Stimulated activated CD8-positive, alpha-beta memory T cell treated with anti-CD3 and anti-CD28 coated beads, Interleukin-4, amount 100 ng/mL, for 24 hours (primary cell): ENCODE data around the gene HIVEP1.

Experiments
- DNase-seq: peaks from one replicate; pipeline ENCODE4 v3.0.0-alpha.2; 2020; ENCODE audit warnings: low read depth

Gene HIVEP1

GRCh38 chr6:12012038-12012557 lies at the start of gene HIVEP1:
Gene HIVEP1 (plus strand): TSS chr6:12012312. CDS start chr6:12015629, 3,317 bp downstream.
- peak; percentile 6 for DNase-seq

DNA sequence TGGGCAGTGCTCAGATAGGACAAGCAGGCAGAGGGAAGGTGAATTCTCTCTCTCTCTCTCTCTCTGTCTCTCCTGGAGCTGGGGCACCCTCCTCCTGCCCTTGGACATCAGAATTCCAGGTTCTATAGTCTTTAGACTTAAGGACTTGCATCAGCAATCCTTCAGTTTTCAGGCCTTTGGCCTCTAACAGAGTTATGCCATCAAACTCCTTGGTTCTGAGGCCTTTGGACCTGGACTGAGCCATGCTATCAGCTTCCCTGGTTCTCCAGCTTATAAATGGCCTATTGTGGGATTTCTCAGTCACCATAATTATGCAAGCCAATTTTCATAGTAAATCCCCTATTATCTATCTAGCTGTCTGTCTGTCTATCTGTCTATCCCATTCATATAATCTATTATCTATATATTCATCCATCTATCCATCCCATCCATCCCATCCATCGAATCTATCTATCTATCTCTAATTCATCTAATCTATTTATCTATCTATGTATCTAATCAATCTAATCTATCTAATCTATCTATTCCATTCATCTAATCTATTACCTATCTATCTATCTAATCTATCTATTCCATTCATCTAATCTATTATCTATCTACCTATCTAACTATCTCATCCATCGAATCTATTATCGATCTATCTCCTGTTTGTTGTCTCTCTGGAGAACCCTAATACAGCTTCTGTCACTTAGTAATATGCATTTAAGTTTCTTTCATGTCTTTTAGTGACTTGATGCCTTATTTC lies 48.2 kb upstream of the HIVEP1 start:
- no peak for DNase-seq

DNA sequence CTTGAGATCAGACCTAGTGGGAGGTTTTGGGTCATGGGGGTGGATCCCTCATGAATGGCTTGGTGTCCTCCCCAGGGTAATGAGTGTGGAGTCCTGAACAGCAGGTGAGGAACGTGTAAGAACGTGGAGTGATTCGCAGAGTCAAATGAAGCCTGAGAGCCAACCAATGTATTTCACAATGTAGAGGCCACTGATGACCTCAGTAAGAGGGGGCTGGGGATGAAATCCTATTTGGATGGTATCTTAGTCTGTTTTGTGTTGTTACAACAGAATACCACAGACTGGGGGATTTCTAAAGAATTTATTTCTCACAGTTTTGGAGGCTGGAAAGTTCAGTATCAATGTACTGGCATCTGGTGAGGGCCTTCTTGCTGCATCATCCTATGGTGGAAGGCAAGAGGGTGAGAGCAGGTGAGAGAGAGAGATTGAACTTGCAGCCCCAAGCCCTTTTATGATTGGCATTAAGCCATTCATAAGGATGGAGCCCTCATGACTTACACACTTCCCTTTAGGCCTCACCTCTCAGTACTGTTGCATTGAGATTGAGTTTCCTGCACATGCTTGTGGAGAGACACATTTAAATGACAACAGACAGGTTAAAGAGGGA lies 47.3 kb upstream of the HIVEP1 start:
- DNase-seq = no peak

- DNase-seq = no peak
These were observed 46.6 kb upstream of the HIVEP1 start for GRCh38 chr6:11965499-11965898.

- DNase-seq = no peak
These were observed 43.8 kb upstream of the HIVEP1 start for GRCh38 chr6:11968241-11968806.

GRCh38 chr6:11969092-11969491 lies 43.0 kb upstream of the HIVEP1 start:
- DNase-seq = no peak

DNA sequence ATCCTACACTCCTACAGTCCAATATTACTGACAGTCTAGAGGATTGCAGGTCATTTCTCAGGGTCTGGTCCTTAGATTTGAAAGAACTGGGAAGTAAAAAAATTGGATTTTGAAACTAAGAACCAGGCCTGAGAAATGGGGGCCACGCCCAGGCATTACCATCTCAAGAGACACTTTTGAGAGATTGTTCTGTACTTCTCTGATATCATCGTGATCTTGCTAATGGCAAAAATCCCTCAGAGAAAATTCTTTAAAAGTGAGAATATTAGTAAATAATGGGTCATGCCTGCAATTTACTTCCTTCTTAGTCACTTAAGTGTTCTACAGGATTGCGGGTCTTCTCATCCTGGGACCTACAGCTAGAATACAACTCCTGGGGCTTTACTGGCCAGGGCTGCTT lies 42.0 kb upstream of the HIVEP1 start:
- DNase-seq = no peak

- DNase-seq = no peak
These were observed 41.0 kb upstream of the HIVEP1 start for GRCh38 chr6:11971154-11971553.

DNA sequence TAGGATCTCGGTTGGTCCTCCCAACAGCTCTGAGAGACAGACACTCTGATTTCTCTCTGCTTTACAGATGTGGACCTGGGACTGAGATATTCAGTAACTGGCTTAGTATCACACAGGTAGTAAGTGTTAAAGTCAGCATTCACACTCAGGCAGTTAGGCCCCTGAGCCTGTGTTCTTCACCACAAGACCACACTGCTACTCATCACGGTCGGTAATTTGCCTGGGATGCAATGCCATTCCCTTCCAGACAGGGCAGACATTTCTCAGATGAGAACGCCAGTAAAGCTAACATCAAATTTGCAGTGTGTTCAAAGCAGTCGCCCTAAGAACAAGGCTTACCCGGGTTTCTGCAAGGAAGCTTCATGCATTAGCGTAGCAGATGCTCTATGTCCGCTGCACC lies 39.8 kb upstream of the HIVEP1 start:
- no peak for DNase-seq

DNA sequence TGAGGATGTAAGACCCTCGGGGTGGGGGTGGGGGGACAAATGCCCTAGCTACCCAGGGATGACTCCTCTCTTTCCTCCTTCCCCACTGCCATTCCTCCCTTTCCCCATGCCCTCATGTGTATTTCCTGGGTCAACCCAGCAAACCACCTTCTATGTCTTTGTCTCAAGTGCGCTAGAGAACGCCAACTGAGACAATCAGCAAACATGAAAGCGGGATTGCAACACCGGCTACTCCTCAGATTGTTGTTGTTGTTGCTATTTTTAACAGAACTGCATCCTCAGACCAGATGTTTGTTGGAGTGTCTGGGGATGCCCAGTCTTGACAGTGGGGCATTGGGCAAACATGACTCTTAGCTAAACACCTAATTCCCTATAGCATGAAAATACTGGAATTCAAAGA lies 39.3 kb upstream of the HIVEP1 start:
- DNase-seq = no peak

- DNase-seq = no peak
These were observed 38.9 kb upstream of the HIVEP1 start for GRCh38 chr6:11973238-11973637.

- no peak for DNase-seq
These were observed 38.0 kb upstream of the HIVEP1 start for GRCh38 chr6:11974089-11974488.

DNA sequence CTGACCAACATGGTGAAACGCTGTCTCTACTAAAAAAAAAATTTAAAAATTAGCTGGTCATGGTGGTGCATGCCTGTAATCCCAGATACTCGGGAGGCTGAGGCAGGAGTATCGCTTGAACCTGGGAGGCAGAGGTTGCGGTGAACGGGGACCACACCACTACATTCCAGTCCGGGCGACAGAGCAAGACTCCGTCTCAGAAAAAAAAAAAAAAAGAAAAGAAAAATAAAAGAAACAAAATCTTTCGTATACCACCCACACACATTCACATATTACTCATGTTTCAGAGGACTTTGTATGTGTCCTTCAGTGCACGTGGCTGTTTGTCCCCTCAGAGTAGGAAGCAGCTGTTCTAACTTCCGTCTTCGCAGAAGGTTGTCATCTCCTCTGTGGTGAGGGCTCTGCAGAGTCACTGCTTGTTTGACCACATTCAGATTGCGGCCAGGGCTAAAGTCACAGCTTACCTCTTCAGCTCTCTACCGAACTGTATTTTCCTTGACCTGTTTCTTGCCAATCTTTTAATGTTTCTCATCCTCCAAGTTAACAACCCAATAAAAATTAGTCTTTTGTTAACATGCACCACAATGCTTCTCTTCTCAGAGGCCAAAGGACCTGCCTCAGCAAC lies 36.6 kb upstream of the HIVEP1 start:
- peak; percentile 9 for DNase-seq

- DNase-seq = no peak
These were observed 35.6 kb upstream of the HIVEP1 start for GRCh38 chr6:11976489-11976888.

DNA sequence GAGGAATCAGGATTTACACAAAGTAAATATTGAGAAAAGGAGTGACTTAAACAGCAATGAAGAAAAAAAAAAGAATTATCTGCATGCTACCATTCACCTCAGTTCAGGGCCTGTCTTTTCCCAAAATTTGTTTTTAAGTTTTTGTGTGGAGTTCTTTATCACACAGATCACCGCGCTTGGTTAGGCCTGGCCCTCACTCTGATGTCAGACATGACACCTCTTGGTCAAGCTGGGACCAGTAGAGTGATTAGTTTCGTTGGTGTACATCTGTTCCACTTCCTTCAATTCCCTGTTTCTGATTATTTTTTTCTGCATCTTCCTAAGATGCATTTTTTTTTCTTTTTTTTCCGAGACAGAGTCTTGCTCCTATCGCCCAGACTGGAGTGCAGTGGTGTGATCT lies 34.9 kb upstream of the HIVEP1 start:
- DNase-seq = no peak

DNA sequence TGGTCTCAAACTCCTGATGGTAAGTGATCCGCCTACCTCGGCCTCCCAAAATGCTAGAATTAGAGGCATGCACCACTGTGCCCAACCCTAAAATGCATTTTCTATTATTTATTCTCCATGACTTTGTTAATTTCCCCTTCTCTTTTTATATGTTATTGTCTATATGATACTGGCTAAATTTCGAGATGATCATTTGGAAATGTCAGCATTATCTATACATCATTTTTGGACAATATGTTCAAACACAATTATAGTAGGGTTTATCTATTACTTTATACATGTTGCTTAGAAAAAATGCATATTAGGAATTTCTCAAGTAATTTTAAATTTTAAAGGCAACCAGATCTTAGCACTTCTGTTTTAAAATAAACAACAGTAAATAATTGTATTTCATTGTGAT lies 34.4 kb upstream of the HIVEP1 start:
- DNase-seq = no peak

GRCh38 chr6:11978169-11978987 lies 33.7 kb upstream of the HIVEP1 start:
- DNase-seq = no peak

- no peak for DNase-seq
These were observed 32.2 kb upstream of the HIVEP1 start for GRCh38 chr6:11979866-11980265.

DNA sequence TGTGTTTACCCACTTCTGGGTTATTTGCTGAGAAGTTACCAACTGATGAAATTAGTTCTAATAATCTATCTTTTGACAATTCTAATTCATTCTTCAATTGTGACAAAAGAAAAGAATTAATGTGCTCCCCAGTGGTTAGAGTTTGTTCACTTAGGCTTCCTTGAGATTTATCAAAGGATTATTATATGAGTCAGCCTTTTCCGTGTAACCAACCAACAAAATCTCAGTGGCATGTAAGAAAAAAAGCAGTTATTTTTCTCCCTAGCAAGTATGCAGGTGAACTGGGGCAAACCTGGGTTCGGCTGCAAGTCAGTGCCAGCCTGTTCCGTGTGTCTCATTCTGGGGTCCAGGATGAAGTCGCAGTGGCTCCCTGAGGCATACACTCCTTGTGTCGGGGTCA lies 28.8 kb upstream of the HIVEP1 start:
- no peak for DNase-seq

DNA sequence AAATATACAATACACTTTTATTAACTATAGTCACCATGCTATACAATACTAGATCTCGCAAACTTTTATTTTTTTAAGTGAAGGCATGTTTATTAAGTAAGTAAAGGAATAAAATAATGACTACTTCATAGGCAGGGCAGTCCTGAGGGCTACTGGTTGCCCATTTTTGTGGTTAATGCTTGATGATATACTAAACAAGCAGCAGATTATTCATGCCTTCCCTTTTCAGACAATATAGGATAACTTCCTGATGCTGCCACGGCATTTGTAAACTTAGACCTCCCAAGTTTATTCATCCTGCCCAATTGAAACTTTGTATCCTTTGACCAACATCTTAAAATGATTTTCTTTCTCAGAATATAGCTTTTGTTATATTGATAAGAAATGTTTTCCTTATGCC lies 24.7 kb upstream of the HIVEP1 start:
- no peak for DNase-seq

- no peak for DNase-seq
These were observed 22.7 kb upstream of the HIVEP1 start for GRCh38 chr6:11989386-11989785.

DNA sequence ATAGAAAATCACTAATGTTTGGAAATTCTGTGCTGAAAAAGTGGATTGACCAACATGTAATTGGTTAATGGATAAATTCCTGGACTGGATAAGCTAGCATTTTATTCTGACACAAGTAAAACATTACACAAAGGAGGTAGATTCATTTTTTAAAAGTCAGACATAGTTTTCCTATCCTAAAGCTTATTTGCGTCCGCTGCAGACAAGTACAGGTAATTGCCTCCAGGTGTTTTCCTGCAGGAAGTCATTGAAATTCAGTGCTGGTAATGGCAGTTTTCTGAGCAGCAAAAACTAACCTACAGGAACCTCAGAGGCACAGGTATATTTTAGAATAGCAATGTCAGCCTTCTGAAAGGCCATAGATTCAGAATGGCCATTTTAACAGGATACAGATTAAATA lies 20.0 kb upstream of the HIVEP1 start:
- DNase-seq = no peak
